ENCODE measurements around the gene CCR6.
"Not testable (repeated sequence)": the region's sequence is repeated elsewhere in the genome, so short reads cannot be mapped to it uniquely, and the experiment has no call there.

DNA sequence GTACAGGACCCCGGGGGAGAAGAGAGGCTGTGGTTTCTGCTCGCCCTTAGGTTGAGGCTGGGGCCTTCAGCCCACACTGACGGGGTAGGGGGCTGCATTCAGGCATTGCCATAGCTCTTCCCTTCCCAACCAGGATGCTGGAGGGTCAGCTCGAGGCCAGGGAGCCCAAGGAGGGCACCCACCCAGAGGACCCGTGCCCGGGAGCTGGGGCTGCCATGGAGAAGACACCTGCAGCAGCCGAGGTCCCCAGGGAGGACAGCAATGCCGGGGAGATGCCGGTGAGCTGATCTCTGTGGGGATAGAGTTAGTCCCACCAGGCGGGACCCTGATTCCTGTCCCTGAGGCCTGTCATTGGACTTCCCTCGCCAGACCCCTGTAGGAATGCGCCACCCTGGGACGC is 49.1 kb downstream of the CCR6 start:
- TF ChIP-seq, protein P1, sequence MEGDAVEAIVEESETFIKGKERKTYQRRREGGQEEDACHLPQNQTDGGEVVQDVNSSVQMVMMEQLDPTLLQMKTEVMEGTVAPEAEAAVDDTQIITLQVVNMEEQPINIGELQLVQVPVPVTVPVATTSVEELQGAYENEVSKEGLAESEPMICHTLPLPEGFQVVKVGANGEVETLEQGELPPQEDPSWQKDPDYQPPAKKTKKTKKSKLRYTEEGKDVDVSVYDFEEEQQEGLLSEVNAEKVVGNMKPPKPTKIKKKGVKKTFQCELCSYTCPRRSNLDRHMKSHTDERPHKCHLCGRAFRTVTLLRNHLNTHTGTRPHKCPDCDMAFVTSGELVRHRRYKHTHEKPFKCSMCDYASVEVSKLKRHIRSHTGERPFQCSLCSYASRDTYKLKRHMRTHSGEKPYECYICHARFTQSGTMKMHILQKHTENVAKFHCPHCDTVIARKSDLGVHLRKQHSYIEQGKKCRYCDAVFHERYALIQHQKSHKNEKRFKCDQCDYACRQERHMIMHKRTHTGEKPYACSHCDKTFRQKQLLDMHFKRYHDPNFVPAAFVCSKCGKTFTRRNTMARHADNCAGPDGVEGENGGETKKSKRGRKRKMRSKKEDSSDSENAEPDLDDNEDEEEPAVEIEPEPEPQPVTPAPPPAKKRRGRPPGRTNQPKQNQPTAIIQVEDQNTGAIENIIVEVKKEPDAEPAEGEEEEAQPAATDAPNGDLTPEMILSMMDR (IDR thresholded peaks at IDR 0.05; ENCODE audit: poor library complexity), result not testable (repeated sequence)
- not testable (repeated sequence) for TF ChIP-seq EZH2 (IDR thresholded peaks at IDR 0.05; ENCODE audit: borderline replicate concordance)

Data from hepatocyte (in vitro differentiated cells).